HCT116 (cell line): ENCODE measurements around the gene TAF1B. TPM values are rescaled to one million over a fixed set of nuclear protein-coding genes. Genes with fewer than 3 reads are reported as not detected.

Experiments used
- ATAC-seq: fragments of 200-7000 bp; cut with Tn5 transposase; 2 replicates; pipeline ENCODE4 v1.9.1; 2020; ENCODE audit warnings: mild to moderate bottlenecking, moderate library complexity
- BruUV-seq: library from RNA; stranded (reverse); fragments of 400-500 nt; replicated peaks from 2 replicates; lab custom pipeline; 2021; lab: Mats Ljungman, UMichigan
- CTCF ChIA-PET: fragments of 300-600 bp; sonication (Branson Sonifier 250); formaldehyde crosslinking; loops from one replicate; lab custom pipeline; 2021; ENCODE audit warnings: antibody characterized with exemption; lab: Charles Lee
- POLR2A ChIA-PET: fragments of 300-600, 350-600 bp; sonication (Branson Sonifier 250); formaldehyde crosslinking; loops from one replicate; lab custom pipeline; 2021; ENCODE audit warnings: antibody characterized with exemption; lab: Charles Lee
- RAD21 ChIA-PET, 2 experiments: fragments of 300-600 bp; sonication (Branson Sonifier 250); formaldehyde crosslinking; loops; one replicate each; lab custom pipeline; 2023; ENCODE audit warnings: low total read pairs in 2 of 2; ENCODE audit not compliant: uncharacterized antibody in 2 of 2, unreplicated experiment in 2 of 2, low non-redundant PET in 1 of 2; lab: Charles Lee
- DNase-seq: peaks from one replicate; pipeline ENCODE4 v3.0.0-alpha.2; 2010; ENCODE audit warnings: low read depth, low spot score
- H2AFZ ChIP-seq: fragments of 200-600 bp; shearing (Covaris generic), sonication (generic); 2 replicates; pipeline ENCODE4 v1.6.1; 2017; ENCODE audit warnings: low read depth, mixed run types, mixed read lengths, antibody characterized with exemption, low read length; ENCODE audit not compliant: poor library complexity, severe bottlenecking
- H3K27ac ChIP-seq: 2 replicates; pipeline ENCODE4 v1.5.1; 2012; ENCODE audit warnings: low read depth, low read length
- H3K27me3 ChIP-seq: fragments of 200-600 bp; sonication (generic); 2 replicates; pipeline ENCODE4 v1.6.1; 2016; ENCODE audit warnings: mixed run types, low read length, mixed read lengths; ENCODE audit not compliant: insufficient read depth
- H3K36me3 ChIP-seq, 2 experiments: fragments of 200-500 bp in 1 of 2; fragments of 200-600 bp in 1 of 2; sonication (Bioruptor generic) in 1 of 2; sonication (generic) in 1 of 2; 2 replicates each; pipeline versions ENCODE4 v1.5.1 to v1.6.1; 2014 to 2016; ENCODE audit warnings: low read length in 2 of 2, inconsistent platforms in 1 of 2, mixed read lengths in 1 of 2, mixed run types in 1 of 2; ENCODE audit not compliant: insufficient read depth in 2 of 2, control insufficient read depth in 1 of 2
- H3K4me1 ChIP-seq, 2 experiments: fragments of 200-600 bp in 1 of 2; sonication (generic) in 1 of 2; 2 replicates each; pipeline versions ENCODE4 v1.5.1 to v1.6.1; 2012 to 2017; ENCODE audit warnings: low read length in 2 of 2, inconsistent platforms in 1 of 2, mild to moderate bottlenecking in 1 of 2, mixed read lengths in 1 of 2, mixed run types in 1 of 2, moderate library complexity in 1 of 2; ENCODE audit not compliant: insufficient read depth in 2 of 2, control insufficient read depth in 1 of 2
- H3K4me2 ChIP-seq: fragments of 200-600 bp; sonication (generic); 2 replicates; pipeline ENCODE4 v1.6.1; 2017; ENCODE audit warnings: mixed run types, low read length, mixed read lengths
- H3K4me3 ChIP-seq, 2 experiments: fragments of 200-600 bp in 1 of 2; sonication (generic) in 1 of 2; replicated peaks in 1 of 2; 2 replicates each; pipeline ENCODE4 v1.5.1; 2011 to 2016; ENCODE audit warnings: low read length in 2 of 2, control low read depth in 1 of 2, low read depth in 1 of 2, mild to moderate bottlenecking in 1 of 2, mixed read lengths in 1 of 2, mixed run types in 1 of 2
- H3K79me2 ChIP-seq: fragments of 200-600 bp; sonication (generic); 2 replicates; pipeline ENCODE4 v1.6.1; 2017; ENCODE audit warnings: mild to moderate bottlenecking, mixed run types, low read length, moderate library complexity, mixed read lengths; ENCODE audit not compliant: insufficient read depth
- H3K9ac ChIP-seq: fragments of 200-600 bp; sonication (generic); 2 replicates; pipeline ENCODE4 v1.6.1; 2016; ENCODE audit warnings: low read length, mixed read lengths
- H3K9me2 ChIP-seq: fragments of 200-600 bp; sonication (generic), shearing (Covaris generic); 2 replicates; pipeline ENCODE4 v1.6.1; 2017; ENCODE audit warnings: mixed run types, mild to moderate bottlenecking, moderate library complexity; ENCODE audit not compliant: insufficient read depth
- H3K9me3 ChIP-seq, 2 experiments: fragments of 200-500 bp in 1 of 2; fragments of 200-600 bp in 1 of 2; sonication (Bioruptor generic) in 1 of 2; sonication (generic) in 1 of 2; 2 replicates each; pipeline ENCODE4 v1.6.1; 2014 to 2017; ENCODE audit warnings: low read length in 2 of 2, mixed read lengths in 2 of 2, inconsistent platforms in 1 of 2, low read depth in 1 of 2, mild to moderate bottlenecking in 1 of 2, mixed run types in 1 of 2, moderate library complexity in 1 of 2; ENCODE audit not compliant: control insufficient read depth in 1 of 2, insufficient read depth in 1 of 2
- H4K20me1 ChIP-seq: fragments of 200-600 bp; sonication (generic), shearing (Covaris generic); 2 replicates; pipeline ENCODE4 v1.6.1; 2017; ENCODE audit warnings: mixed run types, mild to moderate bottlenecking, moderate library complexity; ENCODE audit not compliant: insufficient read depth
- CBX3 ChIP-seq: IDR thresholded peaks from 2 replicates; pipeline ENCODE4 v1.6.1; 2012; ENCODE audit warnings: low read depth
- CEBPB ChIP-seq: IDR thresholded peaks from 2 replicates; pipeline ENCODE4 v1.6.1; 2012; ENCODE audit warnings: low read depth
- CTCF ChIP-seq, 3 experiments: fragments of 200-600 bp in 1 of 3; sonication (generic) in 1 of 3; IDR thresholded peaks in 2 of 3; conservative IDR thresholded peaks in 1 of 3; 2 replicates each; pipeline ENCODE4 v1.5.1; 2012 to 2017; ENCODE audit warnings: low read depth in 2 of 3, low read length in 2 of 3, antibody characterized with exemption in 1 of 3, borderline replicate concordance in 1 of 3, control low read depth in 1 of 3, mild to moderate bottlenecking in 1 of 3, mixed read lengths in 1 of 3, mixed run types in 1 of 3, moderate library complexity in 1 of 3; ENCODE audit not compliant: insufficient read depth in 1 of 3
- ELF1 ChIP-seq: IDR thresholded peaks from 2 replicates; pipeline ENCODE4 v1.6.1; 2012; ENCODE audit warnings: low read depth, borderline replicate concordance
- EZH2 ChIP-seq: fragments of 200-600 bp; sonication (generic); IDR thresholded peaks from 2 replicates; pipeline ENCODE4 v1.6.1; 2017; ENCODE audit warnings: antibody characterized with exemption, mixed run types
- JUND ChIP-seq: IDR thresholded peaks from 2 replicates; pipeline ENCODE4 v1.6.1; 2012
- MAX ChIP-seq: IDR thresholded peaks from 2 replicates; pipeline ENCODE4 v1.6.1; 2012
- SIN3A ChIP-seq: IDR thresholded peaks from 2 replicates; pipeline ENCODE4 v1.6.1; 2012; ENCODE audit warnings: low read depth
- SP1 ChIP-seq: IDR thresholded peaks from 2 replicates; pipeline ENCODE4 v1.6.1; 2012; ENCODE audit warnings: low read depth
- SRF ChIP-seq: IDR thresholded peaks from 2 replicates; pipeline ENCODE4 v1.6.1; 2012; ENCODE audit warnings: low read depth
- TCF7L2 ChIP-seq: IDR thresholded peaks from 2 replicates; pipeline ENCODE4 v1.7.0; 2011; ENCODE audit warnings: borderline replicate concordance, inconsistent platforms; ENCODE audit not compliant: insufficient read depth, insufficient read length; ENCODE audit errors: extremely low read depth
- YY1 ChIP-seq: IDR thresholded peaks from 2 replicates; pipeline ENCODE4 v1.6.1; 2011; ENCODE audit warnings: low read length, low read depth, moderate library complexity, mild to moderate bottlenecking; ENCODE audit not compliant: insufficient replicate concordance; ENCODE audit errors: extremely low read depth
- ZFX ChIP-seq: fragments of 450-650 bp; IDR thresholded peaks from 2 replicates; pipeline ENCODE4 v1.6.1; 2017
- ZNF274 ChIP-seq: fragments of 200-500 bp; sonication (Bioruptor generic); IDR thresholded peaks from 2 replicates; pipeline ENCODE4 v1.6.1; 2014; ENCODE audit warnings: mild to moderate bottlenecking, low read depth, low read length, inconsistent platforms
- intact Hi-C: fragments of 100-400 bp; cut with micrococcal nuclease; formaldehyde crosslinking; loops from 2 replicates; pipeline ENCODE4 v1.10.0; 2022
- total RNA-seq: library from RNA; stranded (reverse); gene quantifications from one replicate; pipeline ENCODE4 v1.2.1, GENCODE V29; 2021; ENCODE audit not compliant: unreplicated experiment

TAF1B gene
- total RNA-seq, 1 experiment from 2014 or later = 27.9 TPM

GRCh38 chr2:9884436-9884835, 41.2 kb downstream of the TAF1B start:
- BruUV-seq = no TSS peak
- ChIA-PET RAD21 (no interaction called here), CTCF (no interaction called here), POLR2A (interaction anchor here (1.3 kb wide), 1 partner anchor 41 kb away, joined by 3 read pairs; the partner anchor contains the start of gene TAF1B)
- H3K4me3 ChIP-seq = no peak overlapping the region
- no peak for ATAC-seq
- TF ChIP-seq JUND = no peak
- no peak for TF ChIP-seq YY1
- no peak for TF ChIP-seq TCF7L2
- TF ChIP-seq ZFX = no peak
- no peak for TF ChIP-seq SIN3A
- TF ChIP-seq ELF1 = no peak
- TF ChIP-seq EZH2 = no peak
- TF ChIP-seq CBX3 = no peak
- TF ChIP-seq SRF = no peak
- no peak for TF ChIP-seq CTCF (IDR thresholded peaks at IDR 0.05 in 2 of 3, conservative IDR thresholded peaks at IDR 0.05 in 1 of 3; ENCODE audit: borderline replicate concordance in 1 of 3, insufficient read depth in 1 of 3, low read depth in 2 of 3, low read length in 2 of 3)
- no peak for TF ChIP-seq ZNF274
- no peak for TF ChIP-seq MAX
- no peak for TF ChIP-seq SP1
- no peak for TF ChIP-seq CEBPB
- TF ChIP-seq, all 23 proteins: peak for 0
- H3K9me3 ChIP-seq = 0 out of 4 replicates have a peak, but pooled peaks cover 0 to 4% of the 10 kb centered on the region in 2 experiments
- no peaks in the 10 kb centered on the region for H4K20me1 ChIP-seq
- no peak overlapping the region for H2AFZ ChIP-seq
- no peaks in the 10 kb centered on the region for H3K9me2 ChIP-seq
- H3K4me2 ChIP-seq = no peak overlapping the region
- no peak overlapping the region for H3K9ac ChIP-seq
- intact Hi-C loops = no loop called here
- no peak overlapping the region for H3K27ac ChIP-seq
- H3K4me1 ChIP-seq = no peaks in the 10 kb centered on the region
- peaks cover under 1 to 2% of the 10 kb centered on the region in 2 experiments; a peak in 1 of 4 replicates for H3K36me3 ChIP-seq
- H3K27me3 ChIP-seq = no peaks in the 10 kb centered on the region
- DNase-seq = no peak
- H3K79me2 ChIP-seq = no peaks in the 10 kb centered on the region
